Measurements from ENCODE around the gene MFSD1.

Gene MFSD1

GRCh38 chr3:158765518-158766205, 36.2 kb upstream of the MFSD1 start:
- no peak overlapping the region for H3K4me3 ChIP-seq (replicated peaks in 1 of 2; ENCODE audit: low read depth in 2 of 2, low read length in 2 of 2)
- DNase-seq (ENCODE audit: low read depth in 2 of 2): peak in 1 of 2 donors; percentile 50

DNA sequence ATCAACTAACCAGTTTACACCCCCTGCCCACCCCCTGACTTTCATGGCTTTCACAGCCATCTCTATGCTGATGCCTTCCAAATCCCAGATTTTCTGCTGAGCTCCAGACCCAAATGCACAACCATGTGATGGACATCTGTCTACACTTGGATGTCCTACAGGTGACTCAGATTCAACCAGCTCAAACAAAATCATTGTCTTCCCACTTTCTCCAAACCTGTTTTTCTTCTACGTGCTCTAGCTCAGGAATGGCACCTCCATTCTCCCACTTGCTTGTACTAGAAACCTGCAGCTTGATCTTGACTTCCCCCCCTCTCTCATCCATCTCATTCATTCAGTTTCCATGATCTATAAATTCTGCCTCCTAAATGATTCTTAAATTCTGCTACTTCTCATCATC, 35.5 kb upstream of the MFSD1 start:
- DNase-seq (ENCODE audit: low read depth in 2 of 2): no peak
- H3K4me3 ChIP-seq (replicated peaks in 1 of 2; ENCODE audit: low read depth in 2 of 2, low read length in 2 of 2): no peak overlapping the region
- TF ChIP-seq CTCF (IDR thresholded peaks at IDR 0.05; ENCODE audit: low read depth, low read length): no peak

More at GRCh38 chr3:158765518-158766205, 36.2 kb upstream of the MFSD1 start:
- TF ChIP-seq CTCF (IDR thresholded peaks at IDR 0.05; ENCODE audit: low read depth, low read length): no peak

DNA sequence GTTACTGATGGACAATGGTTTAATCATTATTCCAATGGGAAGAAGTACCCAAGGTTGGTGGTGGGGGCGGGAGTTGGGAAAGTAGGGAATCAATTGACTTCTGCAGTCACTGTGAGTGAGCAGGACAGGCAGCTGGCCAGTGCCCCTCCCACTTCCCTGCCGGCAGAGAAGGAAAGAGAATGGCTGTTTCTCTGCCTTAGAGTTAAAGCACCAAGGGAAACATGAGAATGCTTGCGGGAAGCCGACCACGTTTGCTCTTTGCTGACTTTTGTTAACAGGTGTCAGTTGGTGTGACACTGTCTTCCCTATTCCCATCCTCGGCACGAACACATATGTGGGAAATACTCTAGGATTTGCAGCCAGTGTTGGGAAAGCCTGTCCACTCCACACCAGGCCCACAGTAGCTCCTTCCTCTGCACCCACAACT, 33.5 kb upstream of the MFSD1 start:
- peak; percentile 52 to 64 for DNase-seq (ENCODE audit: low read depth in 2 of 2)
- TF ChIP-seq CTCF (IDR thresholded peaks at IDR 0.05; ENCODE audit: low read depth, low read length): no peak
- H3K4me3 ChIP-seq (replicated peaks in 1 of 2; ENCODE audit: low read depth in 2 of 2, low read length in 2 of 2): peak overlapping the region in 1 of 2 donors; percentile 4

GRCh38 chr3:158768881-158769543, 32.8 kb upstream of the MFSD1 start:
- peak; percentile 96 for DNase-seq (ENCODE audit: low read depth in 2 of 2)
- peak overlapping the region in 1 of 2 donors; percentile 4 for H3K4me3 ChIP-seq (replicated peaks in 1 of 2; ENCODE audit: low read depth in 2 of 2, low read length in 2 of 2)
- no peak for TF ChIP-seq CTCF (IDR thresholded peaks at IDR 0.05; ENCODE audit: low read depth, low read length)

GRCh38 chr3:158769549-158769948, 32.3 kb upstream of the MFSD1 start:
- TF ChIP-seq CTCF (IDR thresholded peaks at IDR 0.05; ENCODE audit: low read depth, low read length): no peak
- peak; percentile 26 to 38 for DNase-seq (ENCODE audit: low read depth in 2 of 2)
- peak overlapping the region in 1 of 2 donors; percentile 1 for H3K4me3 ChIP-seq (replicated peaks in 1 of 2; ENCODE audit: low read depth in 2 of 2, low read length in 2 of 2)

- DNase-seq (ENCODE audit: low read depth in 2 of 2): peak; percentile 65 to 87
- no peak overlapping the region for H3K4me3 ChIP-seq (replicated peaks in 1 of 2; ENCODE audit: low read depth in 2 of 2, low read length in 2 of 2)
- no peak for TF ChIP-seq CTCF (IDR thresholded peaks at IDR 0.05; ENCODE audit: low read depth, low read length)
These were observed 31.7 kb upstream of the MFSD1 start for GRCh38 chr3:158769952-158770740.
